Stomach (tissue), 4 donors: ENCODE measurements around the gene ROBO1.

Experiments used
- POLR2A ChIP-seq, 4 donors: fragments of 450-650 bp; IDR thresholded peaks; one replicate each; pipeline ENCODE4 v1.6.1; 2016; ENCODE audit warnings: antibody characterized with exemption in 4 of 4, control low read depth in 2 of 4, mild to moderate bottlenecking in 1 of 4, moderate library complexity in 1 of 4
- TF ChIP-seq, protein P1 (sequence below), 7 experiments: fragments of 450-650 bp in 4 of 7; fragments of 200-600 bp in 3 of 7; sonication (generic) in 3 of 7; IDR thresholded peaks; one replicate each; pipeline ENCODE4 v1.5.1; 2016 to 2019; ENCODE audit warnings: antibody characterized with exemption in 7 of 7, control low read depth in 2 of 7, mild to moderate bottlenecking in 1 of 7

DNA sequence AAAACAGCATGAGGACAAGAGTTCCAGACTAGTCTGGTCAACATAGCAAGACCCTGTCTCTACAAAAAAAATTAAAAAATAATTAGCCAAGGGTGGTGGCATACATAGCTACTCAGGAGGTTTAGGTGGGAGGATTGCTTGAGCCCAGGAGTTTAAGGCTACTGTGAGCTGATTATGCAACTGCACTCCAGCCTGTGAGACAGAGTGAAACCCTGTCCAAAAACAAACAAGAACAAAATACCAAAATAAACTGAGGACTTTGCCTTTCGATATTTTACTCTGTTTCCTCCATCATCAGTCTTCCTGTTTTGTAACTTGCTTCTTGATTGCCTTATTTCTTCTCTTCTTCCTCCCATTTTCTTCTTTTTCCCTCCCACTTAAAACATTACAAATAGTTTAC is 504.4 kb downstream of the ROBO1 start:
- no peak for TF ChIP-seq POLR2A (IDR thresholded peaks at IDR 0.05)
- TF ChIP-seq, protein P1, sequence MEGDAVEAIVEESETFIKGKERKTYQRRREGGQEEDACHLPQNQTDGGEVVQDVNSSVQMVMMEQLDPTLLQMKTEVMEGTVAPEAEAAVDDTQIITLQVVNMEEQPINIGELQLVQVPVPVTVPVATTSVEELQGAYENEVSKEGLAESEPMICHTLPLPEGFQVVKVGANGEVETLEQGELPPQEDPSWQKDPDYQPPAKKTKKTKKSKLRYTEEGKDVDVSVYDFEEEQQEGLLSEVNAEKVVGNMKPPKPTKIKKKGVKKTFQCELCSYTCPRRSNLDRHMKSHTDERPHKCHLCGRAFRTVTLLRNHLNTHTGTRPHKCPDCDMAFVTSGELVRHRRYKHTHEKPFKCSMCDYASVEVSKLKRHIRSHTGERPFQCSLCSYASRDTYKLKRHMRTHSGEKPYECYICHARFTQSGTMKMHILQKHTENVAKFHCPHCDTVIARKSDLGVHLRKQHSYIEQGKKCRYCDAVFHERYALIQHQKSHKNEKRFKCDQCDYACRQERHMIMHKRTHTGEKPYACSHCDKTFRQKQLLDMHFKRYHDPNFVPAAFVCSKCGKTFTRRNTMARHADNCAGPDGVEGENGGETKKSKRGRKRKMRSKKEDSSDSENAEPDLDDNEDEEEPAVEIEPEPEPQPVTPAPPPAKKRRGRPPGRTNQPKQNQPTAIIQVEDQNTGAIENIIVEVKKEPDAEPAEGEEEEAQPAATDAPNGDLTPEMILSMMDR (IDR thresholded peaks at IDR 0.05) = no peak
